22Rv1 (cell line): ENCODE data around the gene AAK1.
"Not testable (repeated sequence)": the region's sequence is repeated elsewhere in the genome, so short reads cannot be mapped to it uniquely, and the experiment has no call there.

ENCODE experiments used
- H3K27ac ChIP-seq: fragments of 450-650 bp; 2 replicates; pipeline ENCODE4 v1.5.1; 2017
- ZFX ChIP-seq: fragments of 450-650 bp; IDR thresholded peaks from 2 replicates; pipeline ENCODE4 v1.6.1; 2017; ENCODE audit warnings: antibody characterized with exemption, borderline replicate concordance
- TF ChIP-seq, protein P1 (sequence below): fragments of 450-650 bp; IDR thresholded peaks from 2 replicates; pipeline ENCODE4 v1.5.1; 2017; ENCODE audit warnings: mild to moderate bottlenecking

AAK1 gene

DNA sequence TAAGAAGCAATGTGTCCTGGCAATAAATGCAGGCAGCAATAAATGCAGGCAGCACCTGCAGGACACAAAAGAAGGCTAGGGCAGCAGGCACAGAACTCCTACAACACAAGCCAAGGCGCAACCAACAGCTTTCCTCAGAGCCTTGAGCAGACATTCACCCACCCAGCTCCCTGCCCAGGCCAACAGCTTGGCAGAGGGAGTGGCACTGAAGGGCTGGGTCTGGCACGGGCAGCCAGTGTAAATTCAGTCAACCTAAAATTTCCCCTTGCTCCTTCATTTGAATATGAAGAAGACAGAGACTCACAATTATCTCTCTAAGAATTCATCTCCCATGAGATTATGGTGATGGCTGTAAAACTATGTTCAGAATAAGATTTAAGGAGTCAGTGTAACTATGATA lies 35.4 kb downstream of the AAK1 start:
- TF ChIP-seq, protein P1, sequence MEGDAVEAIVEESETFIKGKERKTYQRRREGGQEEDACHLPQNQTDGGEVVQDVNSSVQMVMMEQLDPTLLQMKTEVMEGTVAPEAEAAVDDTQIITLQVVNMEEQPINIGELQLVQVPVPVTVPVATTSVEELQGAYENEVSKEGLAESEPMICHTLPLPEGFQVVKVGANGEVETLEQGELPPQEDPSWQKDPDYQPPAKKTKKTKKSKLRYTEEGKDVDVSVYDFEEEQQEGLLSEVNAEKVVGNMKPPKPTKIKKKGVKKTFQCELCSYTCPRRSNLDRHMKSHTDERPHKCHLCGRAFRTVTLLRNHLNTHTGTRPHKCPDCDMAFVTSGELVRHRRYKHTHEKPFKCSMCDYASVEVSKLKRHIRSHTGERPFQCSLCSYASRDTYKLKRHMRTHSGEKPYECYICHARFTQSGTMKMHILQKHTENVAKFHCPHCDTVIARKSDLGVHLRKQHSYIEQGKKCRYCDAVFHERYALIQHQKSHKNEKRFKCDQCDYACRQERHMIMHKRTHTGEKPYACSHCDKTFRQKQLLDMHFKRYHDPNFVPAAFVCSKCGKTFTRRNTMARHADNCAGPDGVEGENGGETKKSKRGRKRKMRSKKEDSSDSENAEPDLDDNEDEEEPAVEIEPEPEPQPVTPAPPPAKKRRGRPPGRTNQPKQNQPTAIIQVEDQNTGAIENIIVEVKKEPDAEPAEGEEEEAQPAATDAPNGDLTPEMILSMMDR: no peak
- TF ChIP-seq ZFX: no peak
- H3K27ac ChIP-seq: no peak overlapping the region

DNA sequence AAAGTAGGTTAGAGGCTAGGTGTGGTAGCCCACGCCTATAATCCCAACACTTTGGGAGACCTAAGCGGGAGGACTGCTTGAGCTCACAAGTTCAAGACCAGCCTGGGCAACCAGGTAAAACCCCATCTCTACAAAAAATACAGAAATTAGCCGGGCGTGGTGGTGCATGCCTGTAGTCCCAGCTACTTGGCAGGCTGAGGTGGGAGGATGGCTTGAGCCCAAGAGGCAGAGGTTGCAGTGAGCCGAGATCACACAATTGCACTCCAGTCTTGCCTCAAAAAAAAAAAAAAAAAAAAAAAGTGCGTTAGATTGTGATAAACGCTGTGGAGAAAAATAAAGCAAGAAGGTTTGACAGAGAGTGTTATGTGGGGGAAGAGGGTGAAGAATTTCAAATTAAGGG lies 36.8 kb downstream of the AAK1 start:
- not testable (repeated sequence) for H3K27ac ChIP-seq

DNA sequence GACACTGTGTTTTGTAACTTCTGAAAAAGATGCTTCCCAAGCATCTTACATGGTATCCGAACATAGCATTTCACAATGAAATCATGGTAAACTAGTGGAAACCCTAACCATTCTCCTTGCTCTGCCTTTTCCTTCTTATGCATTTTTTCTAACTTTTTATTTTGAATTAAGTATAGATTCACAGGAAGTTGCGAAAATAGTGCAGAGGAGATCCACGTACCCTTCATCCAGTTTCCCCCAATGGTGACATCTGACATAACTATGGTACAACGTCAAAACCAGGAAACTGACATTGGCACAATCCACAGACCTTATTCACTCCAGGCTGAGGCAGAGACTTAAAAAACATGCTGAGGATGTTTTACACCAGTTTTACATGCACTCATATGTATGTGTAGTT lies 38.3 kb downstream of the AAK1 start:
- no peak overlapping the region for H3K27ac ChIP-seq
- TF ChIP-seq, protein P1: no peak
- TF ChIP-seq ZFX: no peak

DNA sequence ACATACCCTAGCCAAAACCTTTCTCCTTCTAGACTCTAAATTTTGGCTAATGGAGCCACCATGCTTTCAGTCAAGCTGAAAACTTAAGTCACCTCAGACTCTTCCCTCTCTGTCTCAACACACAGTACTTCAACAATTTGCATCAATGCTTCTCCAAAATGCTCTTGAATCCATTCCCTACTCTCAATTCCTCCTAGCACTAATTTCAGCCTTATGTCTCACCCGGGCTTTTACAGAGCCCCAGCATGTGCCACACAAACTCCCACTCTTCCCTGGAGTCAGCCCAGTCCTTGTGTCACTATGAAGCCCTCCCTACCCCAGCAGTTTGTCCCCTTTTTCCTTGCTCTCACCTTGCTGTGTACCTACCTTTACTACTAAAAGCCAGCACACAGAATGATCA lies 38.7 kb downstream of the AAK1 start:
- H3K27ac ChIP-seq: no peak overlapping the region

DNA sequence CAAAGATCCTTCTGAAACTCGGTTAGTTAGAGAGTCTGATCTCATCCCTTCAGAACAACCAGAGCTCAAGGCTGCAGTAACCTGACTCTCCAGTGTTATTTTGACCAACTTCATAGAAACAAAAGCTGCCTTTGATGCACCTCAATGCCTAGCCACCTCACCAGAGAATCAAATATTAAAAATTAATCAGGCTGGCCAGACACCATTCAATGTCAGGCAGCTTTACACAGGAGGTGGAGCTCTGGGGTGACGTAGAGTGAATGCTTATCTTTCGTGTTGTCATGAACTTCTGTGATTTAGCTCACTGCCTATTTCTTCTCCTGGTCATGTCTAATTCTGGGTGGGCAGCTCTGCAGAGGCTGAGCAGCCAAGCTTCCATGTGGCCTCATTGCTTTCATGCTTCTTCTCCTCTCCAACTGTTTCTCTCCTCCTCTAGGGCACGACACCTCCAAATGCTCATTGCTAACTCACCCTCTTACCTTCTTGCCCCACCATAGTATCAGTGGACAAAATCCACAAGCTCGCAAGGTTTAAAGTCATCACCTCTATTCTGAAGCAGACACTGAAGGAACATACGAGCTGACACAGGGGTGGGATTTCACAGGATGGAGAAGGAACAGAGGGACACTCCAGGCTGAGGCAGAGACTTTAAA lies 39.4 kb downstream of the AAK1 start:
- TF ChIP-seq ZFX: no peak
- TF ChIP-seq, protein P1: no peak
- no peak overlapping the region for H3K27ac ChIP-seq

More for the DNA sequence above, 38.7 kb downstream of the AAK1 start:
- TF ChIP-seq ZFX: no peak
- TF ChIP-seq, protein P1: no peak

DNA sequence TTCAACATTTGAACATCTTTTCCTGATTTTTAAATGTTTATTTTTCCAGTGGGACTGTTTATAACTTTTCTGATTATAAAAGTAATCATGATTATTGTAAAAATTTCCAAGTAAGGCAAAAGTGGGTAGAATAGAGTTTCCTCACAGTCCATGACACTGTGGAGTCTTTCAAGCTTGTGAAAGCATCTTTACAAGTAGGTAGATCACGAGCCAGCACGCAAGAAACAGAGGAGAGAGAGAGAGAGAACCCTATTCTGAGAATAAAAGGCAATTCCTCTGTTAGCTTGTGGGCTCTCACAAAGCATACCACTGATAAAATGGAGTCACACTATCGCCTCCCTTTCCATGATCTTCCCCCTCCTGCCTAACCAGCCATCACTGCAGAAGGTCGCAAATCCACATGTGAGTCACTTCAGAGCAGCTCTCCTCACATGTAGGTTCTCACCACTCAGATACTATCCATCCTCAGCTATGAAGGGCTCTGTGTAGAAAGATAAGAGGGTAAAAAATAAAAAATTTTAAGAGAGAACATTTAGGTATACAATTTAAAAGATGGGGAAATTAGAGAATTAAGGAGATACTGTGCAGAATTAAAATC lies 40.3 kb downstream of the AAK1 start:
- H3K27ac ChIP-seq: no peak overlapping the region
- no peak for TF ChIP-seq ZFX

DNA sequence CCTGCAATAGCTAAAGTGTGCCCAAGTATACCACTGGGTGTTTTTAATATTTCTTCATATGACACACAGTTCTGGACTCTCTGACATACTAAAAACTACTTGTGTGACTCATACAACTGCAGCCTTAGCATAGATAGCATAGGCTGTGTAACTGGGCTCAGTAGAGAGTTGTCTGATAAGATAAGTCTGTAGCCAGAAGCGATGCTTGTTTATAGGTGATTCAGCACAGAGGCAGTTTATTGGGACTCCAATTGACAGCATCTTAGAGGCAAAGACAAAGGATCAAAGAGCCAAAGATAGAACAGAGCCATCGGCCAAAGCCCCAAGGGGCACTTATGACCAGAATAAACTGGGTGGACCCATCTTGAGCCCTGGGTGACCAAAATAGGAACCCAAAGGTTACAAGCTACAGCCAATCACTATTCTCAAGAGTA lies 42.3 kb downstream of the AAK1 start:
- H3K27ac ChIP-seq: no peak overlapping the region

DNA sequence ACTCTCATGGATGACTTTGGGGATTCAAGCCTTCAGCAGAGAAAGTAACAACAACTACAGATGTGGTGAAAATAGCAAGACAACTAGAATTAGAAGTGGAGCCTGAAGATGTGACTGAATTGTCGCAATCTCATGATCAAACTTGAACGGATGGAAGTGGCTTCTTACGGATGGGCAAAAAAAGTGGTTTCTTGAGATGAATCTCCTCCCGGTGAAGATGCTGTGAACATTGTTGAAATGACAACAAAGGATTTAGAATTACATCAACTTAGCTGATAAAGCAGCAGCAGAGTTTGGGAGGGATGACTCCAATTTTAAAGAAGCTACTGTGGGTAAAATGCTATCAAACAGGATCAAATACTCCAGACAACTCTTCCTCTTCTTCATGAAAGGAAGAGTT lies 43.1 kb downstream of the AAK1 start:
- H3K27ac ChIP-seq: no peak overlapping the region
- TF ChIP-seq ZFX: no peak
- TF ChIP-seq, protein P1: no peak

More for the DNA sequence above, 42.3 kb downstream of the AAK1 start:
- TF ChIP-seq ZFX: no peak
- TF ChIP-seq, protein P1: no peak
